ENCODE results near the gene RRBP1.

RRBP1 gene

DNA sequence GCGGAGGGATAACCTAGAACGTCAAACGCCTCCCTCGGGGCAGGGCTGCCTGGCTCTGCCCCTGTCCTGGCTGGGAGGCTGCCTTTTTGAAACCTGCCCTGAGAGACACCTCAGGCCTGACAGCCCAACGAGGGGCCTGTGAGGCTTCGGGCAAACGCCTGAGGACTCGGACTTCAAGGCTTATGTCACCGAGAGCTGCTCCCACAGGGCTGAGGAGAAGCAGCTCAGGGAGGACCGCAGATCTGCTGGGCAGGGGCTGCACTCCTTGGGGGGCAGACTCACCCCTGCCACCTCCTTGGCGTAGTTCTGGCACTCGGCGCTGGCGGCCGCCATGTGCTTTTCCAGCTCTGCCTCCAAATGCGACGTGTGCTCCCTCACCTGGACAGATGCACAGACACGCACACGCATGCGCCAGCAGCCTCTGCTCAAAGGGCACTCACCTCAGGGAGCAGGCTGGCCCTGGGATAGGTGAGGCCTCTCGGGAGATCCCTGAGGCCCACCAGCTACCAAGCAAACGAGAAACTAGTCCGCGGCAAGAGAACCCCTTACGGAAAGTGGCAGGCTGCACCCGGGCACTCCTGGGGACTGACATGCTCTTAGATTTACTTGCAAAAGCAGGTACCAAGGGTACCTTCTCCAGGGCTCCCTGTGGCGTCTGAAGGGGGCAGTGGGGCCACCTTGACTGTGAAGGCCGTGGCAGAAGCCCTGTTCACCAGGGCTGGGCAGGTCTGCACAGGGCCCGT, 62.5 kb downstream of the RRBP1 start:
- DNase-seq = peak; percentile 28

DNA sequence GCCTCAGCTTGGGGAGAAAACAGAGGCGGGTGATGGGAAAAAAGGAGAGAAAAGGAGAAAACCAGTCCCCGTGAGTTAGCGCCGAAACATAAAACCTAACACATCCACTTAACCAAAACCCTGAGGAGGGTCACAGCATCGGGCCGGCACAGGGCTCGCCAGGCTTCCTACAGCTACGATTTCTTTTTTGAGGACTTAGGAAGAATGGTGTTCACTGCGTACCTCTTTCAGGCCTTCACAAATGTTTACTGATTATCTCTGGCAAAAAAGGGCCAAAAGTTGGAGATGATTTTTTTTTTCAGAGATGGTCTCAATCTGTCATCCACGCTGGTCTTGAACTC, 63.4 kb downstream of the RRBP1 start:
- no peak for DNase-seq

DNA sequence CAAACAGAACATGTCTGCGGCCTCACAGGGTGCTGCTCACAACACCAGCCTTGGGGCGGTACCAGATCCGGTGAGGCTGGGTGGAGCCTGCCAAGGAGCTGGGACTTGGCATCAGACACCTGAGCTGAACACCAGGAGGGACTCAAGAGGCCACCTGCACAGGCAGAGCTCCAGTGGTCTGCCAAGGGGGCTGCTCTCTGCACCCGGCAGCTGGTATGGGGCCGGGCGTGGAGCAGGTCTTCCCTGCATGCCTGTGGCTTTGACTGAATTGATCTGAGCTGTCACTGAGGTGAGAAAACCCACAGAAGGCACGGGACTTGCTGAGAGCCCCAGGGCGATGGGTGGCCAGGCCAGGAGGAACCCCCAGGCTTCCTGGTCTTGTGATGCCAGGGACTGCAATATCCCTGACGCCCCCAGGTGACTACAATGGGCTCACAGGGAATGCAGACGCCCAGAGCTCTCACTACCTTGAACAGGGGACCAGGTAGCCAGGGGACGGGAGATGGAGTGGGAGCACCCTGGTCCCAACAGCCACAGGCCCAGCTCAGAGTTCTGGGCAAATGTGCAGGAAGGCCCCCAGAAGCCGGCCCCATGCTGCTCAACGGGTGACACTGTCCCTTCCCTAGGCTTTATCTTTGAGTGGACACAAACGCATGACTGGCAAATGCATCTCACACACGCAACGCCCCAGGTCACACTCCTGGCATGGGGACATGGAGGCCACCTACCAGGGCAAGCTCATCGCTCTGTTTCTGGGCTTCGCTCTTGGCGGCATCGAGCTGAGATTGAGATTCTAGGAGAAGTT, 64.0 kb downstream of the RRBP1 start:
- peak; percentile 38 for DNase-seq

DNA sequence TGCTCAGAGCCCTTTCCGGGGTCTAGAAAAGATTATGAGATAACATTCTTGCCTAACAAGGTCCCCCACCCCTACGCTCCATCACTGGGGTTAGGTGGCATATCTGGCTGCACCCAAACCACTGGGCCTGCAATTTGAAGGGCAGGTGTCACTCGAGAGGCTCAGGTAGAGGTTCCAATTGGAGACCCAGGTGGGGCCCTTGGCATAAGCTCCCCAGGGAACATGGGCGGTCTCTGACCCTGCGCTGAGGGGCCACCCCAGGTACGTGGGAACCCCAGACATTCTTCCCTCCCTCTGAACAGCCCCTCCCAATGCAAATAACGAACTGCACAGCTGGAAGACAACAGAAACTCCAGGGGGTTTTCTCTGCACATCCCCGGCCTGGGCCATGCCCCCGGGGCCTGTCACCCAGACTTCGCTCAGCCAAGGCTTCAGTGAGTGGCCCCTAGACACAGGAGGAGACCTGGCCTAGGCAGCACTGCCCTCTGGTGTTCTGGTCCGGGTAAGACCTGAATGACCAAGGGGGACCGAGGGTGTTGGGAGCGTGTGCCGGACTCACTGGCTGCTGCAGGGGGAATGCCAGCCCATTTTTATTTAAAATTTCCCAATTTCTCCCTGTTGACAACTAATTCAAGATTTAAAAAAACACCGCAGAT, 64.7 kb downstream of the RRBP1 start:
- DNase-seq = peak; percentile 44

DNA sequence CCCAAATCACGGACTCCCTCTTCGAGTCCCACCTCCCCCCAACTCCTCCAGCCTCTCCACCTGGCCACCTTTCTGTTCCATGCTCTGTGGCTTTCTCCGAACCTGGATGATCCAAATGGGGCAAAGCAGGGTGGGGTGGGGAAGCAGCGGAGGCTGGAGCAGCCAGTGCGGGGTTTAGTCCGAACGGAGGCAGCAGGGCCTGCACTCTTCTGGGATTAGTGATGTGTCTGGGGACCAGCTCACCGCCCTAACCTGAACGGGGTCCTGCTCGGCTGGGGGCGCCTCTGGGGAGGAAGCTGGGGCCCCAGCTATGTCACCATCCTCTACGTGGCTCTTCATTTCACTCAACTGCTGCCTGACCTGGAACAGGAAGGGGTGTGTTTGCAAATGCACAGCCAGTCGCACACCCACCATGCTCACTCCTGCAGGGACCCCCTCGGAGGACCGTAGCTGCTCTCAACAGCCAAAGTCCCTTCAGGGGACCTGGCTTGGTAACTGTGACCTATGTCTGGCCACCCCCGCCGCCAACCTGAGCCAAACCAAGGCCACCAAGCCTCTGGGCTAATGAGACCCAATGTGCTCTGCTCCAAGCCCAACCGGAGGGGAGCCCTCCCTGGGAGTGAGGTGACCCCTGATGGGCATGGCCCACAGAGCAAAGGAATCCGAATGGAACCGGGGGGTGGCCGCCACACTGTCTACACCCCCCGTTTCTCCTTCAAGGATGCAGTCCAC, 65.4 kb downstream of the RRBP1 start:
- peak; percentile 36 for DNase-seq

DNA sequence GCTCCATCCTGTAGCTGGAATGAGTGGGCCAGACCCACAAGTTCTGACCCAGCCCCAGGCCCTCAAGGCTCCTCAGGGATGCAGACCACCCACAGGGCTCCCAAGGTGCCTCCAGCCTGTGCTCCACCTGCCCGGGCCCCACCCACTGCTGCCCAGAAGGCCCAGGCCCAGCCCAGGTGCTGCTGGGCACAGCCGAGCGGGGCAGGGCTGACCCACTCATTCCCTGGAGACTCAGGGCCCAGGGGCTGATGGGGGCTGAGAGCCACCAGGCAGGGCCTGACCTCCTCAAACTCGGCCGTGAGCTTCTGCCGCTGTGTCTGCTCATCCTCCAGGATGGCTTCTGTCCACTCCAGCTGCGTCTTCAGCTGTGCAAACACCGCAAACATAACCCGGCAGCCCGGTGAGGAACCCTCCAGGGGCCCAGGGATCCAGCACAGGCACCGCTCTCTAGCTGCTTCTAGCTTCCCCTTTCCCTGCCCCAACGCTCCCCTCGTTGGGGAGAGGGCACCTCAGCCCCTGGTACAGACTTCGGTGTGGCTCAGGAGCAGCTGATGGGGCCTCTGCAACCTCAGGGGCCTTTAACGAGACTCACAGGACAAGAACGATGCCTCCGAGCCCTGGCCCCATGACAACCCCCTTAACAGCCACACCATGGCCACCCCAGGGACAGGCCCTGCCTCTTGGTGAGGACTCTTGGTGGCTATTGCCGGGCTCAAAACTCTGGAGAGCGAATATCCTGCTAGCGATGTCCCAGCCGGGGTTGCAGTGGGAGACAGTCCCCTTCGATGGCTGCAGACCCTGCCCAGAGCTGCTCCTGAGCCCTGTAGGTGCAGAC, 66.2 kb downstream of the RRBP1 start:
- DNase-seq = peak; percentile 42

DNA sequence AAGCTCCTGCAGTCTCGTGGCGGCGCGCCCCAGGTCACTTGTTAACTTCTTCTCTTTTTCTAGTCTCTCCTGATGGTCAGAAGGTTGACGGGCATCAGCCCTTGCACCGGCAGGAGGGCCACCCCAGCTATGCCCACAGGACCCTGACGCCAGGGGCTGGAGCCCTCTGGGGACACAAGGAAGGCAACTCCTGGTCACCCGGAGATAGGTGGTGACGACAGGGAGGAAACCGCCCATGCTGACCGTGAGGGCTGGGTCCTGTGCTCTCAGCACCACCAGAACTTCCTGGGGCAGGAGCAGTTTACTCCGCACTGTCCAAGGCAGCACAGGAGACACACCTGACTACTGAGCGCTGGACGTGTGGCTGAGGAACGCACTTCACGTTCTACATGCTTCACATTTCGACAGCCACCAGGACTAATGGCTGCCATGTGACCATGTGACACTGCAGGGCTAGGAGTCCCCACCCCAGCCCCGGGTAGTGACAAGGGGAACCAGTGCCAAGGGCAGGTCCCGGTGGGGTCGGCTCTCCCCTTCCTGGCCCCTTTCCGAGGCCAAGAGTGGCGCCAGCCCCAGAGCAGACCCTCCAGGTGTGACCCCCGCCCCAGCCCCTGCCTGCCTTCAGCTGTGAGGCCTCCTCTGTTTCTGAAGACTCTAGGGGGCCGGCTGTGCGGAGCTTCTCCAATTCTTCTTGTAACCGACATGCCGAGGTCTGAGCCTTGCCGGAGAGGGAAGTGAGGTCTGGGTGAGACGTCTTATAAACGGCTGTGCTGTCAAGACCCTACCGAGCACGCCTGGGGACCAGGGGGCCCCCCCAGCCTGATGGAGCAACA, 67.0 kb downstream of the RRBP1 start:
- DNase-seq = peak; percentile 43

DNA sequence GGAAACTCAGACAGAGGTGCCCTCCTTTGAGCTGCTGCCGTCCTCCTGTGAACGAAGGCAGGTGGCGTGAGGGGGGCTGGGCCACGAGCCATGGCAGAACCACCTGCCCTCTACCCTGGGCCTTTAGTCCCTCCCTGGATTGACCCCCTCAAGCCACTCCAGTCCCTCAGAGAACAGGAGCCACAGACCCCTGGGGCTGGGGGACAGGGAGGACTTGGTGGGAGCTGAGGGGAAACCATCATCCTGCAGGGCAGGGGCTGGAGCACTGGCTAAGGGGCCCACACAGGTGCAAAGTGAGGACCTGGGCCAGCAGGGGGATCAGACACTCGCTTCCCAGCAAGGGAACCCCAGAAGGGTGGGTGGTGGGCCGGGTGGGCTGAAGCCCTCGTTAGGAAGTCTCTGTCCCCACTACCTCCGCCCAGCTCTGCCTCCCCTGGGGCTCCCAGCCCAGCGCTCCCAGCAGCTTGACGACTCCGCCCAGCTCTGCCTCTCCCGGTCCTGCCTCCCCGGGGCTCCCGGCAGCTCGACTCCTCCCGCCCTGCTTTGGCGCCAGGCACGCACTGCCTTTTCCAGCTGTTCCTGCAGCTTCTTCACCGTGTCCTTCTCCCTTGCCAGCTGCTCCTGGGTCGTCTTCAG, 67.7 kb downstream of the RRBP1 start:
- DNase-seq = peak; percentile 74

DNA sequence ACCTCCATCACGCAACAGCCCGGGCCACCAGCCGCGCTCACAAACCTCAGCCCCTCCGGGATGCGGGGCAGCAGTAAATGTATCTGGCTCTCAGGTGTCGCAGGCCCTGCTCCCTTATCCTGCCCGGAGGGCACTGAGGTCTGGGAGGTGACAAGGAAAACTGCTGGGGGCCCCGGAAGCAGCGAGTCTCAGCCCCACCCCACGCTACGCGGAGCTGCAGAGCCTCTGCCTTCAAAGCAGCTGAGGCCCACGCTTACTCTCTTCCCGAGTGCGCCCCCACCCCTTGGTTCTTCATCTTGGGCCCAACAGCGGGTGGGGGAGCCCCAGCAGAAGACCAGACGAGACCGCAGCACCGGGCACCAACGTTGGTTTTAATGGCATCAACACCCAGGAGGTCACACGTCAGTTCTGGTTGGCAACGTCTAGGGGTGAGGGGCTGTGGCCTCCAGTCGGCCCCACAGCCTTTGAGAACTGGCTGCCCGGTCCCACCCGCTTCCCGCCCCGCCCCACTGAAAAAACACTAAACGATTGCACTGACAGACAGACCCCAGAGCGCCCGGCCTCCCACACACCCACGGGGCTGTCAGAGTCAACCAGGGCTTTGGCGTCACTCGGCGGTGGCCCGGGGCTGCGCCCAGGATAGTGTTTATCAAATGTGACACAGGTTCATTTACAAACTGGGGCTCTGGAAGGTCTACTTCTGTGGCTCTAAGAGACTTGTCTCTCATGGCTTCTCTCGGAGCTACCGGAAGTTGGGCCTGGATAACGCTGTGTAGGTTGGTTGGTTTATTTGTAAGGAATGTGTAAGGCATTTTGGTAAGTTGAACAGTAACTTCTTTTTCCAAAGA, 68.5 kb downstream of the RRBP1 start:
- peak; percentile 46 for DNase-seq

DNA sequence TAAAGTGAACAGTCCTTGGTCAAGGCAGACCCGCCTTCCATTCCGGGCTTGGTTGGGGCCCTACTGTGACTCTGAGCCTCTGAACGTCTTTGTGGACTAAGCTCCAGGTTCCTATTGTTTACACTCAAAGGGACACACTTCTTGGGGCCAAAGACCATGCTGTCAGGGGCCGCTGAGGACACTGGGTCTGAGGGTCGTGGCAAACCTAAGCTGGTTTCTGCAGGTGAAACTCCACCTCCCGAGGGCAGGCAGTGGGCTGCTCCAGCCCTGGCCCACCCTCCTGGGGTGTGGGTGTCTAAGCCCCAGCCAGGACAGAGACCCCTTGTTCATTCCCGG, 69.1 kb downstream of the RRBP1 start:
- DNase-seq = no peak

DNA sequence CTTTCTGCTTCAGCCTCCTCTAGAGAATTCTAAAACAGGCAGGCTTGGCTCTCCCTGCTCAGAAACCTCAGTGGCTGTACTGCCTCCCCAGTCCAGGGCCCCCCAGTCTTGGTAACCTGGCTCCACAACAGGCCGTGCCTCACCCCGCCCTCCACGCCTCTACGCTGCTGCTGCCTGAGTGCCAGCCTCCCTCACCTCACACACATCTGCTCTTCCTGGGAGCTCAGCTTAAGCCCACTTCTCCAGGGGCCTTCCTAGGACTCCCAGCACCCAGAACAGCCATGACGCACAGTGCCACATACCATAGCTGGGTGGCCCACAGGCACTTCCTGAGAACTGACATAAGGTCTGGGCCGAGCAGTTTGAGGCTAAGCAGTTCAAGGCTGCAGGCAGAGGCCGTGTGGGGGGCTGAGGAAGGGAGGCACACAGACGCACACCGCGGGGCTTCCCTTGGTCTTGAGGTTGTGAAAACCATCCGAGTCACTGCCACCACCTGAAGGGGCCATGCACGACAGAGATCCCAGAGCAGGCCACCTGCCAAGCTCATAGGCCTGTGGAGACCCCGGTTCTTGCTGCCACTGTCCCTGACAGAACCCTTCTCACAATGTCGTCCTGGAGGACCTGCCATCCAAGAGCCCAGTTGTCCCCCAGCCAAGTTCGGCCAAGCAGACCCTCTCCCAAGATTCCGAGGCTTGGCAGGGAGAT, 69.6 kb downstream of the RRBP1 start:
- peak; percentile 57 for DNase-seq

DNA sequence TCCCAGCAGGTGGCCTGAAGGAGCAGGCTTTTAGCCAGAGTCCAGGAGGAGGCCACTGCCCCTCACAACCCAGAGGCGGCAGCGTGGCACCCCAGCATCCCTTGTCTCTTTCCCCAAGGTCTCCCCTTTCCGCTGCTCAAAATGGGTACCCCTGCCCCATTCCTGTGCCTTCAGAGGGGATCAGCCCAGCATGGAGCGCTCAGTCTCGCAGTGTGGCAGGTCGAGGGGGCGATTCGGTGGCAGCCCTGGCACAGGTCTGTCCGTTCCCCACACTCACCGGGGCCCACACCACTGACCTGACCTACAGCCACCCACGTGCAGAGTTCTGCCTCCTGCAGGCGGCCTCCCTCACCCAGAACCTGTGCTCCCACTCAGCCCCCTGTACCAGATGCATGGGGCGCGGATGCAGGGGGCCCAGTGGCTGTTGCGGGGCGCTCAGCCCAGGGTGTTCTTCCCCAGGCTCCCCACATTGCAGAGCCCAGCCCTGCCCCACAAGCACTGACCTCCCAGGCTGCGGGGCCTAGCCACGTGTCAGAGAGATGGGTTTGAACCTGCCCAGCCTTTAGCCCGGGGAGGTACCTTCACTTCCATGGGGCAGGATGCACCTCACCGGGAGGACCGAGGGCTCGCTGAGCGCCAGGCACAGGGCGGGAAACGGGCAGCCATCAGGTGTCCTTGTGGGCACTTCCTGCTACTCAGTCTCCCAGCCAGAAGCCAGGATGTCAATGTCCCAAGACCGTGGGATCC, 70.3 kb downstream of the RRBP1 start:
- peak; percentile 51 for DNase-seq

DNA sequence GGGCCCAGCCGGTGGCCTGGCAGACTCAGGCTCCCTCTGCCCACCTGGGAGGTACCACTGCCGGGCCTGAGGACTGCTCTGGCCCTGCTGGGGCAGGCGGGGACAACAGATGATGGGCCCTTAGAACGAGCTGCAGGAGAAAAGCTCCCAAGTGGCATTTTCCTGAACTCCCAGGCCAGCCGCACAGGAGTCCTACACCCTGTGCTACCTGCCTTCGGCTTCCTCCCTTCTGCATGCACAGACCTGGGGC, 70.8 kb downstream of the RRBP1 start:
- DNase-seq = peak; percentile 48

DNA sequence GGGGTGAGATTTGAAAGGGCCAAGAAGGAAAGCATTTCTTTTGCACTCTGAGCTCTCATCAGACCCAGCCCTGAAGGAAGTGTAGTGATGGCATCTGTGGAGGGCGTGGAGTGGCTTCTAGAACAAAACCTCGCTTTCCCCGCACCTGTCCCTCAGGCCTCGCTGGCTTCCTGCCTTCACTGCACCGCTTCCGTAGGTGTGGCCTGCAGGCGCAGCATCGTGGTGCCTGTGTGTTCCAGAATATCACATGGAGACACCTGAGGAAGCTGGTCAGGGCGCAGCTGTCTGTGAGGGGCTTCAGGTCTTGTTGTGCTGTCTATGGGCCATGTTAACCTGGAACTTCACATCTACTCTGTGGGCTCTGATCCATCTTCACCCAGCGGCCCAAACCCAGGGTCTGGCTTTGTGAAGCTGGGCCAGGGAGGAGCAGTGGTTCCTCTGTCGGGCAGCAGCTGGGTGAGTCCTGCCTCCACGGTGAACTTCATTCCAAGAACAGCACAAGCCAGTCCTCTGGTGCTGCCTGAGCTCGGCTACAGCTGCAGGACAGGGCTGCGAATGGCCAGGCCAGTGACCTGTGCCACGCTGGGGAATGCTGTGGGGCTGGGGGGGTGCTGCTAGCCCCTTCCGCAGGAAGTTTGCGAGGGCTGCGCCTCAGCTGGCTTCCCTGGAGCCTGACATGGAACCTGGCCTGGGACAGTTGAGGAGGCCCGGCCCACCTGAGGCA, 71.3 kb downstream of the RRBP1 start:
- peak; percentile 47 for DNase-seq

DNA sequence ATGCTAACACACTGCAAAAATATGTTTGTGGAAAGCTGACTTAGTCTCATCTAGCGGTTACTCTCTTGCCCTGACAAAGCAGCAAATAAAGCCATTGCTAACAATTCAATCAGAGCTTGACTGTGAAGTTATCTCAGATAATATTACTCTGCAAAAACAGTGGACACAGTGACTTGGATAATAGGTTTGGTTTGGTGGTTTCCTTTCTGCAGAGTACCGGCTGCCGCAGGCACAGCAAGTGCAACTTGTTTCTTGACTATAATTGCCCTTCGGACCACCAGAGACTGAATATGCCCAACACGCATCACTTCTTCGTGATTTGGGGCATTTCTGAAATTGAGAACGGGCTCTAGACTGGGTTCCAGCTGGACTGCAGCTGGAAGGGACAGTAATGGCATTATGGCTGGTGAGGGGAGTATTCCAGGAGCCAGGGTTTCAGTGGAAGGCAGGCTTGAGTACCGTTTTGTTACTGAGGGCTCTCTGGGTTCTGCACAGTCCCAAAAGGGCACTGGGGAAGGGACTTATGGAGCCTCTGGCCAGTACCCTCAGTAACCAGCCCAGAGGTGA, 72.1 kb downstream of the RRBP1 start:
- no peak for DNase-seq

DNA sequence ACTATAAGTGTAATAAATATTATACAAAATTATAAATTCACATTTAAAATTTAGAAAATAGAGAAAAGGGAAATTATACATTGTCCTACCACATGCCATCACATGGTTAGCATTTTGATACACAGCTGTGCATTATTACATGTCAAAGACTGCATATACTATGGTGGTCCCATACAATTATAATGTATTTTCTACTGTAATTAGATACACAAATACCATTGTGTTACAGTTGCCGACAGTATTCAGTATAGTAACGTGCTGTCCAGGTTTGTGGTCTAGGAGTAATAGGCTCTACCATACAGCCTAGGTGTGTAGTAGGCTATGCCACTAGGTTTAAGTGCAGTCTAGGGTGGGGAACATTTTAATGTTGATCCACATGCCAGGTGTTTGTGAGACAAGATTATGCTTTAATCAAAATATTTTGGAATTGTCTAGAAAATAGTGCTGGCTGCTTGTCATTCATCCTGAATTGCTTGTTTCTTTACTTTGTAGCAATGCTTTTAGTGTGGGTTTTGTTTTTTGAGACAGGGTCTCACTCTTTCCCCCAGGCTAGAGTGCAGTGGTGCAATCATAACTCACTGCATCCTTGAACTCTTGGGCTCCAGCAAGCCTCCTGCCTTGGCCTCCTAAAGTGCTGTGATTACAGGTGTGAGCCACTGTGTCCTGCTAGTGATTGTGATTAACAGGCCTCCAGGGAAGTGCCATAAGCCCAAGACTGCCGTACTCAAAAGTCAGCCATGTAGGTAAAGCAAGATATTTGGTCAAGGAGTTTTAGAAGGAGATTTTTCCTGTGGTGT, 73.1 kb downstream of the RRBP1 start:
- DNase-seq = no peak

DNA sequence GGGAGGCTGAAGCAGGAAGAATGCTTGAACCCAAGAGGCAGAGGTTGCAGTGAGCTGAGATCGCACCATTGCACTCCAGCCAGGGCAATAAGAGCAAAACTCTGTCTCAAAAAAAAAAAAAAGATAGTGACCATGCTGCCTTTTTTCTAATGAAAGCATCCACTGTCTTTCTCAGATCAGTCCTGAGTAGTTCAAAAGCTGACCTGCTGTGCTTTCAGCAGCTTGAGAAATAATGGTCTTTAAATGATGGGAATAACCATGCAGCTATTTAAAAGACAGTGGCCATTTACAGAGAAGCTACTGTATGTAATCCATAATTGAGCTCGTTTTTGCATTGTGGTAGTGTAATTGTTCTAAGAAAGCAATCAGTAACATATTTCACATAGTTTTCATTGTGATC, 76.0 kb downstream of the RRBP1 start:
- DNase-seq = no peak
